ENCODE data around the gene AIP. TPM values are rescaled to one million over a fixed set of nuclear protein-coding genes. Genes with fewer than 3 reads are reported as not detected.

Gene AIP
- polyA plus RNA-seq, 3 donors = 76.7 to 132 (median 99.3) TPM

GRCh38 chr11:67433536-67434394, 49.1 kb upstream of the AIP start:
- H3K9me3 Mint-ChIP-seq = peaks cover 0 to under 1% (median 0%) of the 10 kb centered on the region in 7 donors
- H3K4me2 ChIP-seq (replicated peaks; ENCODE audit: extremely low read depth, low read length, poor library complexity, severe bottlenecking) = no peak overlapping the region
- no peak overlapping the region for H3K27ac Mint-ChIP-seq
- no peak overlapping the region for H3K4me3 Mint-ChIP-seq
- H3K79me2 ChIP-seq (ENCODE audit: insufficient read depth, low read length) = peaks cover 12% of the 10 kb centered on the region
- intact Hi-C loops (cut with micrococcal nuclease) = no loop called here
- H3K27me3 Mint-ChIP-seq (ENCODE audit: low read depth in 3 of 3) = no peaks in the 10 kb centered on the region
- H3K36me3 Mint-ChIP-seq = peaks cover 40 to 64% of the 10 kb centered on the region in 2 donors
- H3K27ac ChIP-seq (ENCODE audit: low read depth in 1 of 2, low read length in 2 of 2) = no peak overlapping the region
- peaks cover 47 to 72% of the 10 kb centered on the region in 2 donors for H3K36me3 ChIP-seq (replicated peaks in 1 of 2; ENCODE audit: control insufficient read depth in 1 of 2, insufficient read depth in 2 of 2, low read length in 2 of 2)
- H3K9me3 ChIP-seq (replicated peaks in 1 of 2; ENCODE audit: control insufficient read depth in 1 of 2, insufficient read depth in 1 of 2, low read length in 2 of 2) = no peaks in the 10 kb centered on the region
- no peak for TF ChIP-seq CTCF (IDR thresholded peaks at IDR 0.05)
- H2AFZ ChIP-seq (ENCODE audit: insufficient read depth, low read depth, low read length, poor library complexity, severe bottlenecking) = no peak overlapping the region
- WGBS (ENCODE audit: insufficient coverage) = 74% methylated on average over 11 of the region's 22 CpGs
- H3K9ac ChIP-seq (ENCODE audit: insufficient read depth, low read length, poor library complexity, severe bottlenecking) = no peak overlapping the region
- H3K27me3 ChIP-seq (ENCODE audit: control insufficient read depth in 2 of 2, insufficient read depth in 2 of 2, low read length in 2 of 2) = no peaks in the 10 kb centered on the region
- H3K4me1 ChIP-seq (ENCODE audit: control insufficient read depth in 1 of 2, insufficient read depth in 2 of 2, low read length in 2 of 2) = peaks cover 21 to 22% of the 10 kb centered on the region in 2 donors
- no peak overlapping the region for H3K4me3 ChIP-seq (replicated peaks in 1 of 3; ENCODE audit: low read depth in 2 of 3, low read length in 3 of 3)
- H4K20me1 ChIP-seq (ENCODE audit: insufficient read depth, low read length) = peaks cover 52% of the 10 kb centered on the region
- DNase-seq = no peak
- H3K4me1 Mint-ChIP-seq = peaks cover 18% of the 10 kb centered on the region

- Mint-ChIP-seq H3K27me3 (ENCODE audit: low read depth in 3 of 3) (no peaks in the 10 kb centered on the region), H3K4me1 (peaks cover 17% of the 10 kb centered on the region), H3K9me3 (no peaks in the 10 kb centered on the region), H3K4me3 (no peak overlapping the region), H3K27ac (no peak overlapping the region), H3K36me3 (peaks cover 45 to 67% of the 10 kb centered on the region in 2 donors)
- H4K20me1 ChIP-seq (ENCODE audit: insufficient read depth, low read length) = peaks cover 57% of the 10 kb centered on the region
- TF ChIP-seq CTCF (IDR thresholded peaks at IDR 0.05) = no peak
- H3K9me3 ChIP-seq (replicated peaks in 1 of 2; ENCODE audit: control insufficient read depth in 1 of 2, insufficient read depth in 1 of 2, low read length in 2 of 2) = no peaks in the 10 kb centered on the region
- peaks cover 47 to 76% of the 10 kb centered on the region in 2 donors for H3K36me3 ChIP-seq (replicated peaks in 1 of 2; ENCODE audit: control insufficient read depth in 1 of 2, insufficient read depth in 2 of 2, low read length in 2 of 2)
- H3K27me3 ChIP-seq (ENCODE audit: control insufficient read depth in 2 of 2, insufficient read depth in 2 of 2, low read length in 2 of 2) = no peaks in the 10 kb centered on the region
- peaks cover 15 to 20% of the 10 kb centered on the region in 2 donors for H3K4me1 ChIP-seq (ENCODE audit: control insufficient read depth in 1 of 2, insufficient read depth in 2 of 2, low read length in 2 of 2)
- H3K79me2 ChIP-seq (ENCODE audit: insufficient read depth, low read length) = peaks cover 5% of the 10 kb centered on the region
- H2AFZ ChIP-seq (ENCODE audit: insufficient read depth, low read depth, low read length, poor library complexity, severe bottlenecking) = no peak overlapping the region
- DNase-seq = no peak
- H3K9ac ChIP-seq (ENCODE audit: insufficient read depth, low read length, poor library complexity, severe bottlenecking) = no peak overlapping the region
- intact Hi-C loops (cut with micrococcal nuclease) = no loop called here
- H3K4me3 ChIP-seq (replicated peaks in 1 of 3; ENCODE audit: low read depth in 2 of 3, low read length in 3 of 3) = no peak overlapping the region
- 92% methylated on average over 16 of the region's 23 CpGs for WGBS (ENCODE audit: insufficient coverage)
- no peak overlapping the region for H3K4me2 ChIP-seq (replicated peaks; ENCODE audit: extremely low read depth, low read length, poor library complexity, severe bottlenecking)
- no peak overlapping the region for H3K27ac ChIP-seq (ENCODE audit: low read depth in 1 of 2, low read length in 2 of 2)
These were observed 48.4 kb upstream of the AIP start for GRCh38 chr11:67434395-67434881.
